Activated CD8-positive, alpha-beta memory T cell treated with anti-CD3 and anti-CD28 coated beads, Interleukin-2, amount 50 U/mL, for 48 hours (primary cell): Measurements from ENCODE around the gene GALNS.

ENCODE experiments used
- DNase-seq: peaks from one replicate; pipeline ENCODE4 v3.0.0-alpha.2; 2020

Gene GALNS

GRCh38 chr16:88888461-88889387 is 32.0 kb upstream of the GALNS start:
- DNase-seq: no peak

- no peak for DNase-seq
Measured at GRCh38 chr16:88888057-88888456, 31.3 kb upstream of the GALNS start.

- DNase-seq: no peak
Measured at GRCh38 chr16:88886845-88887521, 30.2 kb upstream of the GALNS start.

- DNase-seq: no peak
Measured at GRCh38 chr16:88886420-88886844, 29.7 kb upstream of the GALNS start.

- no peak for DNase-seq
Measured at GRCh38 chr16:88885693-88886280, 29.0 kb upstream of the GALNS start.

GRCh38 chr16:88884569-88885271 is 28.0 kb upstream of the GALNS start:
- no peak for DNase-seq

GRCh38 chr16:88883946-88884345 is 27.2 kb upstream of the GALNS start:
- no peak for DNase-seq

GRCh38 chr16:88883117-88883895 is 26.6 kb upstream of the GALNS start:
- no peak for DNase-seq

- DNase-seq: no peak
Measured at GRCh38 chr16:88882358-88883030, 25.7 kb upstream of the GALNS start.

- DNase-seq: no peak
Measured at GRCh38 chr16:88881675-88882357, 25.1 kb upstream of the GALNS start.

- no peak for DNase-seq
Measured at GRCh38 chr16:88881007-88881615, 24.4 kb upstream of the GALNS start.

GRCh38 chr16:88880226-88881006 is 23.7 kb upstream of the GALNS start:
- DNase-seq: no peak

- DNase-seq: no peak
Measured at GRCh38 chr16:88879788-88880055, 23.0 kb upstream of the GALNS start.

GRCh38 chr16:88878967-88879787 is 22.4 kb upstream of the GALNS start:
- DNase-seq: no peak

- DNase-seq: no peak
Measured at GRCh38 chr16:88878356-88878755, 21.6 kb upstream of the GALNS start.

- DNase-seq: no peak
Measured at GRCh38 chr16:88877564-88878289, 21.0 kb upstream of the GALNS start.

- DNase-seq: no peak
Measured at GRCh38 chr16:88876942-88877526, 20.3 kb upstream of the GALNS start.

- DNase-seq: no peak
Measured at GRCh38 chr16:88875703-88876234, 19.0 kb upstream of the GALNS start.
